ENCODE data around the gene PRELP.

PRELP gene

GRCh38 chr1:203478986-203479385 is 3.4 kb downstream of the PRELP start:
- no peak for DNase-seq

GRCh38 chr1:203479646-203480045 is 4.0 kb downstream of the PRELP start:
- DNase-seq = no peak

DNA sequence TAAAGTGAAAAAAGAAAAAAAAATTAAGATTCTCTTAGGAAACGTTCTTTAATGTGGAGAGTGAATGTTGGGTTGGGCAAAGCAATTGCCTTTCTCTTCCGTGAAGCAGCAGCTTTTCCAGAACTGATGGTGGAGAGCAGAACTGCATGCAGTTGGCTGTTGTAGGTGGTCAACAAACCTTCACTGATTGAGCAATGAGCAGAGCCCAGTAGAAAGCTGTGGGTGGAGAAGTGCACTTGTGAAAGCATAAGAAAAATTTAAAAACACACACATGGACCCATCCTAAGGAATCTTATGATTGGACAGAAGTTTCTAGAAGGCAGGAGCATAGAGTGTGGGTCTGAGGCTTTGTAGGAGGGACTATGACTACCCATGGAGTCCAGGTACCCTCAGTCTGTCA is 4.5 kb downstream of the PRELP start:
- DNase-seq = no peak

- peak in 1 of 2 donors; percentile 34 for DNase-seq
Observed at GRCh38 chr1:203480525-203481084, 5.0 kb downstream of the PRELP start.

DNA sequence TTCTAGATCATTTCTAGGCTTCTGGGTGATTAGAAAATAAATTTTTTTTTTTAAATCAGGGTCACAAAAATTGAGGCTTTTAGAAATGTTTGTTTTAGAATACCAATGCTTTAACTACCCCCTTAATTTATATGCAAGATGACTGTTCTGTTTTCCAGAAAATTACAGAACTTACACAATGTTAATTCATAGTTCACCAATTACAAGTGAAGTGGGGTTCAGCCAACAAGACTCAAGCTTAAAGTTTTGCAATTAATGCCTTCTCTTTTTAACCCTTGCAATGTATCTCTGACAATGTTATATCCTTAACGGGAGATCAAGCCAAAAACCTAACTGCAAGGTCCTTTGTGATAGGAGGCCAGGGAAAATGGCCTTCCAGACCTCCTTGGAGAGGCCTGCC is 5.6 kb downstream of the PRELP start:
- DNase-seq = no peak

DNA sequence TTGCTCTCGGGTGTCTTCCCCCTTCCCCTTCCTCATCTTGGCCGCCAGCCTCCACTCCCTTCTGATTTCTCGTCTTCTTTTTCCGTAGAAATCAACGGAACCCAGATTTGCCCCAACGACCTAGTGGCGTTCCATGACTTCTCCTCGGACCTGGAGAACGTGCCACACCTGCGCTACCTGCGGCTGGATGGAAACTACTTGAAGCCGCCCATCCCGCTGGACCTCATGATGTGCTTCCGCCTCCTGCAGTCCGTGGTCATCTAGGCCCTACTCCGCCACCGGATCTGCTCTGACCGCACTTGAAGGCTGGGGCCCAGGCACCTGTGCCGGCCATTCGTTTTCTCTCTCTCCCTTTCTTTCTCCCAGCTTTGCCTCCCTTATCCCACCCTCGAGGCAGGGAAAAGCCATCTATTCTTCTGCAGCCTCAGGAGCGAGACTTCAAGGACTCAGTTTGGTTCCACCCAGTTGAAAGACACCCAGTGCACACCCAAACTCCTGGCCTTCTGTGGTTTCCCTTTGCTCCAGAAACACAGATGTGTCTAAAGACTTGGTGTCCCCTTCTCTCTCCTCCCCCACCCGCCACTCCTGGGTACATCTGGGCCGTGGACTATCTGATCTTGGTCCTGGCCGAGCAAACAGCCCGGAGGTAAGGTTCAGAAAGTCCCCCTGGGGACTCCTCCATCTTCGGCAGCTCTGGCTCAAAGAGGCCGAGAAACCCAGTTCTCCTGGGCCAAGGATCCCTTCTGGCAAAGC is 11.2 kb downstream of the PRELP start:
- DNase-seq = no peak

- DNase-seq = no peak
Observed at GRCh38 chr1:203488539-203488938, 12.9 kb downstream of the PRELP start.

DNA sequence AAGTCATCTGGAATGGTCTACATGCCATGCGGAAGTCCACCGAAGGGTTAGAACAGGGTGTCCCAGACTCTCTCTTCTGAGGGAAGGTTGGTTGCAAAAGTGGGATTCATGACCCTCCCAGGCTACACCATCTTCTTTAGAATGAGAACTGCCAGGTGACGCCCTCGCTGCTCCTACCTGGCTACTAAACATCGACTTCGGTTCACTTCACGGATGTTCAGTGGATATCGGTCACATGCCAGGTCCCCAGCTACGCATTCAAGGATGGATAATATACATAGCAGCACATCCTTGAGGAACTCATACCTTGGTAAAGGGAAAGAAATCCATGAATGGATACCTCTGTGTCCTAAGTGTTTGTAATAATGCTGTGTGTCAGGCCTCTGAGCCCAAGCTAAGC is 15.0 kb downstream of the PRELP start:
- no peak for DNase-seq

GRCh38 chr1:203491664-203492063 is 16.1 kb downstream of the PRELP start:
- no peak for DNase-seq

DNA sequence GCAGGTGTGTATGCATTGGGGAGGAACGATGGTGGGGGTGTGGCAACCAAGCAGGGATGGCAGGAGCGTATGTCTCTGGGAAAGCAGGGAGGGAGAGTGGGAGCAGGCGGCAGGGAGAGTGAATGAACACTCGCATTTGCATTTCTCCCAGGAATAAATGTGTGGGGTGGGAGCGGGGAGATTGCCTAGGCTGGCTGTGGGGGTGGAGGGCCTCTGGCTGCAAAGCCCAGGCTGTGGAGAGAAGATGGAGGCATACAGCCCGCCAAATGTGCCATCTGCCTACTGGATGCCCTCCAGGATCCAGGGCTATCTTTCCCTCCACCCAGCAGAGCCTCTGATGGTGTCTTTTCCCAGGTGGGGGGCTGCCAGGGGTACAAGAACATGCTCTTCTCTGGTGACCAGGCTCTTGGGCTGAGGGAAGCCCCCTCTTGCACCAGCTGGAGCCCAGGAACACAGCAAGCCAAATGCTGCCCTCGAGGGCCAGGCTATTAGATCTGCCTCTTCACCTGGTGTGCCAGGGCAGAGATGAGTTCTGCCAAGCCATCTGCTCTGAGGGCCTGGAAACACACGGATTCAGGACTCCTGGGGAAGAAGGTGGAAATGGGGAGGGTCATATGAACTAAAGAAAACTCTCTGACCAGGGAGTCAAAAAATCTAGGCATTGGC is 16.6 kb downstream of the PRELP start:
- no peak for DNase-seq

DNA sequence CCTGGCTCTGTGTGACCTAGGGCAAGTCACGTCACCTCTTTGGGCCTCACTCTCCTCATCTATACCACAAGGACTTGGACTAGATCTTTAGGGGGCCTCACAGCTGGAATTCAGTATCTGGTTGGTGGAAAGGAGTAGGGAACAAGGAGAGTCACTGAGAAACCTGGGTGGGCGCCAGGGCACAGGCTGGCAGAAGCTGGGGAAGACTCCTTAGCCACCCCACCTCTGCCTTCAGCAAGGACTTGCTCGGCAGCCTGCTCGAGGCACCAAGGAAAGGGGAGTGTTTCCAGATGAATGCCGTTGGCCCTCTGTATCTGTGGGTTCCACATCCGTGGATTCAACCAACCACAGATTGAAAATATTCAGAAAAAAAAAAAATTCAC is 17.1 kb downstream of the PRELP start:
- DNase-seq = no peak

- no peak for DNase-seq
Observed at GRCh38 chr1:203493901-203494300, 18.3 kb downstream of the PRELP start, which contains the start of gene OPTC. OPTC (plus strand) TSS chr1:203494153; CDS start chr1:203496006, 1,853 bp downstream.

GRCh38 chr1:203495845-203496244 is 20.2 kb downstream of the PRELP start:
- DNase-seq = no peak

GRCh38 chr1:203497269-203497777 is 21.7 kb downstream of the PRELP start:
- DNase-seq = no peak

GRCh38 chr1:203499643-203500278 is 24.2 kb downstream of the PRELP start:
- no peak for DNase-seq

- DNase-seq = no peak
Observed at GRCh38 chr1:203500279-203500678, 24.7 kb downstream of the PRELP start.

GRCh38 chr1:203503836-203504235 is 28.2 kb downstream of the PRELP start:
- DNase-seq = no peak

- peak; percentile 78 to 81 for DNase-seq
Observed at GRCh38 chr1:203504400-203505250, 29.0 kb downstream of the PRELP start.

GRCh38 chr1:203505526-203506204 is 30.1 kb downstream of the PRELP start:
- no peak for DNase-seq

GRCh38 chr1:203506858-203507626 is 31.4 kb downstream of the PRELP start:
- DNase-seq = no peak

DNA sequence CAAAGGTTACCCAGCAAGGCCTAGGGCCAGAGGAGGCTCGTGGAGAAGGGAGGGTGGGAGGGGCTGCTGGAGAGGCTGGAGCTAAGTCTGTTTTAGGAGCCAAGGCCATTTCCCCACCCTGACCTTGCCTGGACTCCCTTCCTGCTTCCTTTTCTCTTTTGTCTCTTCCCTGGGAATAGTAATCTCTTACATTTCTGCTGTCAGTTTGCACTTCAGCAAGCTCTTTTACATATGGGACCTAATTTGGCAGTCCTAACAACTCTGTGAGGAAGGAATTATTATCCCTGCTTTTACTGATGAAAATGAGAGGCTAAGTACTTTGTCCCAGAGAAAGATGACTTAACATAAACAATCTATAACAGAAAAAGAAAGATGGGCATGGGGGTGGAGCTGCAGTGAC is 32.2 kb downstream of the PRELP start:
- DNase-seq = no peak
